ENCODE results near the gene FERMT3. TPM values are rescaled to one million over a fixed set of nuclear protein-coding genes. Genes with fewer than 3 reads are reported as not detected.
"Not testable (repeated sequence)": the region's sequence is repeated elsewhere in the genome, so short reads cannot be mapped to it uniquely, and the experiment has no call there.

The FERMT3 gene
- total RNA-seq, 1 experiment from 2014 or later, result 0.64 TPM

DNA sequence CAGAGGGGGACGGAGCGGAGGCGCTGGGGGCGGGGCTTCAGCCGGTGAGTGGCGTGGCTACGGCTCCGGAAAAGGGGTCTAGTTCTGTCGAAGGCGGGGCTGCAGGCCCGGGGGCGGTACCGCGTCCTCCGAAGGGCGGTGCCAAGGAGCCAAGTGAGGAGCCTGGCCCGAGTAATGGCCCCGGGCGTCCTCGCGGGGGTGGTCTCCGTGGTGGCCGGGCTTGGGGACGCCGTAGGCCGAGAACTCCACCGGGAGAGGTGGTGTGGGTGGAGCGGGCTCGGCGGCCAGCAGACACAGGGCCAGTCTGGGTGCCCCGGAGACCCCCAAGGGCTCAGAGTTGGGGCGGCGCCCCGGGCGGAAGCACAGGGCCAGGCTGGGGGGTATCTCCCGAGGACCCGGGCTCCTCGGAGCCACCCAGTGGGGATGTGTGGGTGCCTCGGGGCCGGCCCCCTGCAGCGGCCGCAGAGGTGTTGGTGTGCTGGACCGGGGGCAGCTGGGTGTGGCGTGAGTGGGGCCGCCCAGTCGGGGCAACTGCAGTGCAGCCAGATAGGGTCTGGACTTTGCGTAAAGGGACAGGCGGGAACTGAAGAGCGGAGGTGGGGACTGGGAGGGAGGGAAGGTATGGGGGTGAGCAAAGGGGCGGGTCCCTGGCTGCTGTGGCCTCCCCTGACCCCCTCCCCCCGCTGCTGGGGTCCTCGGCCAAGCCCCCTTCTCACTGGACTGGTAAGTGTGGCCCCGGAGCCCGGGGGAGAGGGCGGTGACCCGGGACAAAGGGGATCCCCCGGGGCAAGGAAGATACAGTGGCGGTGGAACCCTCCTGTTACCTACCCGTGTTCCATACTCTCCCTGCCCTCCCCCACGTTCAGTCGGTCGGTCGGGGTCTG is 35.2 kb downstream of the FERMT3 start:
- in situ Hi-C loops (cut with HindIII; ENCODE audit: low pct_unique_long_range_greater_than_20kb, low sequenced_read_pairs), result no loop called here
- DNase-seq (ENCODE audit: low read depth), result peak; percentile 39

DNA sequence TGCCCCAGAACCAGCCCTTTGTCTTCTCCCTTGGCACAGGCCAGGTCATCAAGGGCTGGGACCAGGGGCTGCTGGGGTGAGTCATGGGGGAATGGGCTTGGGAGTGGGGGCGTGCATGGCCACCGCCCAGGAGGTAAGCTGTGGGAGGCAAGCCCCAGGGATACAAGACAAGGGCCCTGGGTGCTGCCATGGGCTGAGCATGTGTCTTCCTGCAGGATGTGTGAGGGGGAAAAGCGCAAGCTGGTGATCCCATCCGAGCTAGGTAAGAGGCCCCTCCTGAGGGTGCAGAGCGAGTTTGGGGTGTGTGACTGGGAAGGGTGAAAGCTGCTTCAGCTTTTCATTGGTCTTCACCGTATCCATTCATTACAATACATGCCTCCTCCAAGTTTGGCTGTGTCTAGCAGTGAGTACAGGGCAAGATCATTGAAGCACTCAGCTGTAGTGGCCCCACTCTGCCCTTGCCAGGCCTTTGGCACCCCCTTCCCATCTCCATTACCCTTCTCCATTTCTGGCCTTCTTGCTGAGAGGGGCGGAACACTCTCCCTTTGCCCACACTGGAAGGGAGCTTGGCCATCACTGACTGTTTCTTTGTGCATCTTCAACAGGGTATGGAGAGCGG is 36.8 kb downstream of the FERMT3 start:
- DNase-seq (ENCODE audit: low read depth), result no peak
- in situ Hi-C loops (cut with HindIII; ENCODE audit: low pct_unique_long_range_greater_than_20kb, low sequenced_read_pairs), result no loop called here

DNA sequence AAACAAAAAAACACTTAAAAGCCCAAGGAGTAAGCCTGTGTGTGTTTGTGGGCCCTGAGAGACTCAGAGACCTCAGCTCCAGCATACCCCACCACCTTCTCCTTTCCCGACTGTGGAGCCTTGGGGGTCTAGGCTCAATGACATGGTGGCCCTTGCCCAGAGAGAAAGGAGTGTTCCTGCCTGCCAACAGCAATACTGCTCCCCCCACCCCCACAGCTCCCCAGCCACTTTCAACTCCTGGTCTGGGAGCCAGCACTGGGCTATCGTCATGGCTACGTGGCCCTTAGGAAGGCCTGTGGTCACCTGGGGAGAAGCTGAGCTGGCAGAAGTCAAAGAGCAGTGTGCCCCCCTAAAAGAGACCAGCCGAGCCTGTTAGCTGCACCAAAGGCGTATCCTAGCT is 37.6 kb downstream of the FERMT3 start:
- in situ Hi-C loops (cut with HindIII; ENCODE audit: low pct_unique_long_range_greater_than_20kb, low sequenced_read_pairs), result no loop called here
- no peak for DNase-seq (ENCODE audit: low read depth)

DNA sequence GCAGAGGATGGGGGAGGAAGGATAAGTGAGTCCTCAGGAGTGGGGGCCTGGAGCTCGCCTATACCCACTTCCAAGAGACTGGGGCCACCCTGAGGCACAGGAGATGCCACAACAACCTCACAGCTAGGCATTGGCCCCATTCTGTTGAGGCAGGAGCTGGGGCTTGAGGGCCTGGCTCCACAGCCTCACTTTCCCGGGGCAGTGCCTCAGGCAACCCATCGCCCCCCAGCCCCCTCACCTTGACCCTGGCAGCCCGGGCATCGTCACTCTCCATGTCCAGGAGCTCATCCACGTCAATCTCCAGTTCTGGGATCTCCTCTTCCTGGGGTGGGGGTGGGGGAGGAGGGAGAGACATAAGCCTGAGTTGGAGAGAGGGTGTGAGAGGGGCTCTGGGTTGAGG is 38.4 kb downstream of the FERMT3 start:
- no peak for DNase-seq (ENCODE audit: low read depth)
- in situ Hi-C loops (cut with HindIII; ENCODE audit: low pct_unique_long_range_greater_than_20kb, low sequenced_read_pairs), result no loop called here

DNA sequence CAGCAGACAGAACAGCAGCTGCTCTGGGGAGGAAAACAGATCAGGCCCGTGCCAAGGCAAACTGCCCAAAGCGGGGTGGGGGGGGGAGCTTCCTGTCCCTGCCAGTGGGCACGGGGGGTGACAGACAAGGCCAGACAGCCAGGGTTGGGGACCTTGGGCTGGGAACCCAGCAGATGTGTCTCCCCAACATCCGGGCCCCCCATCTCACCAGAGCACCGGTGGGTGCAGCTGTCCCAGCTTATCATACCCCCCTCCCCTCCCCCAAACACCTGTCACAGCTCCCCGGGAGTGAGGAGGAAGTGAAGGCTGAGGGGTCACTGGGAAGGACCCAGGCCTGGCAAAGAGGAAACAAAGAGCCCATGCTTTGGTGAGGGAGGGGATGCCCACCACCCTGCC is 38.9 kb downstream of the FERMT3 start:
- in situ Hi-C loops (cut with HindIII; ENCODE audit: low pct_unique_long_range_greater_than_20kb, low sequenced_read_pairs), result no loop called here
- DNase-seq (ENCODE audit: low read depth), result no peak

DNA sequence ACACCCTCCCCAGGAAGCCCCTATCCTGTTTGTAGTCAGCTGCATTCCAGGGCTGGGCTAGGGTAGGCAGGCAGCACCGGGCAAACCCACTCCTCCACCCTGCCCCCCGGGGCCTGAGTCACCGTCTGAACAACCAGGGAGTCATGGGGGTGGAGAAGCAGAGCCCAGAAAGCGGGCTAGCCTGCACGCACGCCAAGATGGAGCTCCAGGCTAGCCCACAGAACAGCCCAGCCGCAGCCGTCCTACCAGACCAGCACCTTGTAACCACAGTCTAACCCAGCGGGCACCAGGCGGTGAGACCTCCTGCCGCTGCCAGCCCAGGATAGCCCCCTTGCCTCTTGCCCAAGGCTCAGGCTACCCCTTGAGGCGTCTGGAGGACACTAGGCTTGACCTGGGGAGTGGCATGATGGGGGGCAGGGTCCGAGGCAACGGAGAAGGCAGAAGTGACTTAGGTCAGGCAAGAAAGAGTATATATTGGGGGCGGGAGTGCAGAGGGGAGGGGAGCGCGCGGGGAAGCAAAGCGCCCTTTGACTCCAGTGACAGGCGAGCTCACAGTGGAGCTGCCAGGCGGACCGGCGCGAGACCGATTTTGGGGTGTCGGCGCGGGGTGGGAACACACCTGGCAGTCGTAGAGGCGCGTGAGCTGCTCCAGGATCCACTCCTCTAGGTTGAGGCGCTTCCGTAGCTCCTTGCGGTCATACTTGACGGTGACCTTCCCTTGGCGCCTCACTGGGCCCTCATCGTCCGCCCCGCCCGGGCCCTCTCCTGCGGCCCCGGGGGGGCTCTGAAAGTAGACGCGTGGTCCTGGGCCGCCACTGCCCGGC is 39.5 kb downstream of the FERMT3 start:
- in situ Hi-C loops (cut with HindIII; ENCODE audit: low pct_unique_long_range_greater_than_20kb, low sequenced_read_pairs), result no loop called here
- peak; percentile 82 for DNase-seq (ENCODE audit: low read depth)

DNA sequence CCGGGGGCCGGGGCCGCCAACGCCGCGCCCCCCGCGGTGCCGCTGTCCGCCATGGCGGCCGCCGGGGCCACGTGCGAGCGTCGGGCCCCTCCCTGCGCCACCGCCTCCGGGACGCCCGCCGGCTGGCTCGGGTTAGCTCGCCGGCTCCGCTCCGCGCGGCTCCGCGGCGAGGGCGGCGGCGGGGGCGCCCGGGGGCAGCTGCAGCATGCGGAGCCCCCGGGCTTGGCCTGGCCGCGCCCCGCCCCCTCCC is 40.0 kb downstream of the FERMT3 start:
- DNase-seq (ENCODE audit: low read depth); in situ Hi-C loops (cut with HindIII; ENCODE audit: low pct_unique_long_range_greater_than_20kb, low sequenced_read_pairs): not testable (repeated sequence)

DNA sequence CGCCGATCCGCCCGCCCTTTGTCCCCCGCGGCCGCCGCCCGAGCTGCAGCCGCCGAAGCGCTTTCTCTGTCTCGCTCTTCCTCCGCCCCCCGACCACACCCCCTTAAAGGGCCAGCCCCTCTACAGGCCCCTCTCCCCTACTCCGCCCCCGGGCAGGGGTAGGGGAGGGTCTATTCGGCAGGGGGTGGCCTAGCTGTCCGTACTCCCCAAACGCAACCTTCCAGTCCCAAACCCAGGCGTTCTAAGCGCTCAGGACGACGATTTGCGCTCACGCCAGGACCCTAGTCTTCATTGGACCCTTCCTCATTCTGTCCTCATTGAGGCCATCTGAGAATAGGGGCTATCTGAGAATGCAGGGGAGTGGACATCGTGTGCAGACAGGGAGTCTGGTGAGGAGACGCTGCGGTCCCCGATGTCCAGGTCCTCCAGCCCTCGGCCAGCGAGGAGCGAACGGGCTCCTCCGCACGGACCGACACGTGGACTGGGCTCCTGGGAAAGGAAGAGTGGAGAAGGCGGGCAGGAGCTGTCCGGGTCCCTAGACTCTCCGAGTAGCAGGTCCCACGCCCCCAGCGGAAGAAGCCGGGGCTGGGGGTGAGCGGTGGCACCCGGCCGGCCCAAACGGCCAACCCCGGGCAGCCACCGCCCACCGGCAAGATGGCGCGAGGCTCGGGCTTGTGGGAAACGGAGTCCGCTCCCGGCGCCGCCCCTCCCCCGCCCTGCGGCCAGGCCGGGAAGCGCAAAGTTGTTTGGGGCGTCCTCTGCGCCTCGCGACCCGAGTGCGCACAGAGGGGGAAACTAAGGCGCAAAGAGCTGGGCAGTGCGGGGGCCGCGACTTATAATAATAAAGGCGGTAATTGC is 40.6 kb downstream of the FERMT3 start, which contains the start of gene PPP1R14B:
PPP1R14B (minus strand) TSS at position 73 of the 858 bp plus-strand sequence. CDS start 270 bp downstream, outside the sequence.
- in situ Hi-C loops (cut with HindIII; ENCODE audit: low pct_unique_long_range_greater_than_20kb, low sequenced_read_pairs), result no loop called here
- DNase-seq (ENCODE audit: low read depth), result peak; percentile 88

DNA sequence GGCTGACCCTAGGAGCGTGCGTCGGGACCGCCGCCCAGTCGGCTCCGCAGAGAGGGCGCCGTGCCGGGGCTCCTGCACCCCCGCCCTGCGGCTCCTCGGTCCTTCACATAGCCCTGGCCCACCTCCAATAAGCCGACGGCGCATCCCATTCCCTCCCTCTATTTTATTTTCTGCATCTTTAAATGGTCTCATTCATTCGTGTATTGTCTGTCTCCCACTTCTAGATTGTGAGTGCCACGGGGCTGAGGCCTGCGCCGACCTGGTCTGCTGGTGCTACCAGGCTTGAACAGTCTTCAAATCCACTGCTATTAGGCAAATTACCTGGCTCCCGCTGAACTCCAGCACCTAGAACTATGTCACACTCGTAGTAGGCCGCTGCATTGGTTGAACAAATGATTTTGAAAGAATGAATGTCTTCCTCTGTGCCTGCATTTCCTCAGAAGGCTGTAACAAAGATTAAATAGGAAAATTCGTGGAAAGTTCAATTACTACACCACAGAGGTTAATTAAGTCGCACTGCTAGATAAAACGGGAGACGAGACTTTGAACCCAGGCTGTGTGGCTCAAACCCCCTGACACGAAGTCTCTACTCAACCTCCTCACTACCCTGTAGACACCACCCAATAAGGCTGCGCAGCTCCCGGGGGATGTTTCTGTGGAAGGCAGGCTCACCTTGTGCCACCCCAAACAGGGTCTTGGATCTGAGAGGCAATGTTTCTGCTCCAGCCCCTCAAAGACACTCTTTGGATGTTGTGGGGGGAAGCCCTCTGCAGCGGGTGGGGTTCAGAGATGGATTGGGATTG is 41.4 kb downstream of the FERMT3 start:
- no peak for DNase-seq (ENCODE audit: low read depth)
- in situ Hi-C loops (cut with HindIII; ENCODE audit: low pct_unique_long_range_greater_than_20kb, low sequenced_read_pairs), result no loop called here

DNA sequence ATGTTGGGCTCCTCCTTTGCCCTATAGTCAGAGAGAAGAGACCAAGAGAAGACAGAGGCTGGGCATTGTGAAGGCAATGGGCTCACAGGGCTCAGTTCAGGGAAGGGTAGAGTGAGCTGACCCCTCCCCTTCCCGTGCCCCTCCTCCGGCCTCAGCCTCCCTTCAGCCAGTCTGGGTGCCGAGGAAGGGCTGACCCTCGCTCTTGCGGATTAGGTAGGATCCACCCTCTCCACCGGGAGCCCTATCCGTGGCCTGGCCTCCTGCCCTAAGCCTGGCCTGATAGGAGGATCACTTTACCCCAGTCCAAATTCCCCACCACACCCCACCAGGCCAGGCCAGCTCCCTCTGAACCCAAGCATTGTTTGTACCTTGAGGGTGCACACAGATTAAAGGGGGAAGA is 42.1 kb downstream of the FERMT3 start:
- no peak for DNase-seq (ENCODE audit: low read depth)
- in situ Hi-C loops (cut with HindIII; ENCODE audit: low pct_unique_long_range_greater_than_20kb, low sequenced_read_pairs), result no loop called here

DNA sequence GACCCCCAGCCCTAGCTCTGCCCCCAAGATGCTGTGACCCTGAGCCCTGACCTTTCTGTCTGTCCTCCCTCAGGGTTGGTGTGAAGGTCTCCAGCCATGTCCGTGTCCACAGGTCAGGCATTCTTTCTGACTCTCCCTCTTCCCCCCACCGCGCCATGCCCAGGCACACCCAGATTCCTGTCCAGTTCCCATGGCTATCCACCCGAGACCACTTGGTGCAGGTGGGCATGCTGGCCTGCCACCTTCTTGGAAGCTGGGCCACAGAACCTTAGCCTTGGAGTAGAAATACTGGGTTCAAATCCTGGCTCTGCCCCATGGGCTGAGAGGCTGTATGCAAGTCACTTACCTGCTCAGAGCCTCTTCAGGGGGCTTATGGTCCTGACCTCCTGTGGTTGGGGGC is 42.5 kb downstream of the FERMT3 start:
- in situ Hi-C loops (cut with HindIII; ENCODE audit: low pct_unique_long_range_greater_than_20kb, low sequenced_read_pairs), result no loop called here
- DNase-seq (ENCODE audit: low read depth), result no peak

DNA sequence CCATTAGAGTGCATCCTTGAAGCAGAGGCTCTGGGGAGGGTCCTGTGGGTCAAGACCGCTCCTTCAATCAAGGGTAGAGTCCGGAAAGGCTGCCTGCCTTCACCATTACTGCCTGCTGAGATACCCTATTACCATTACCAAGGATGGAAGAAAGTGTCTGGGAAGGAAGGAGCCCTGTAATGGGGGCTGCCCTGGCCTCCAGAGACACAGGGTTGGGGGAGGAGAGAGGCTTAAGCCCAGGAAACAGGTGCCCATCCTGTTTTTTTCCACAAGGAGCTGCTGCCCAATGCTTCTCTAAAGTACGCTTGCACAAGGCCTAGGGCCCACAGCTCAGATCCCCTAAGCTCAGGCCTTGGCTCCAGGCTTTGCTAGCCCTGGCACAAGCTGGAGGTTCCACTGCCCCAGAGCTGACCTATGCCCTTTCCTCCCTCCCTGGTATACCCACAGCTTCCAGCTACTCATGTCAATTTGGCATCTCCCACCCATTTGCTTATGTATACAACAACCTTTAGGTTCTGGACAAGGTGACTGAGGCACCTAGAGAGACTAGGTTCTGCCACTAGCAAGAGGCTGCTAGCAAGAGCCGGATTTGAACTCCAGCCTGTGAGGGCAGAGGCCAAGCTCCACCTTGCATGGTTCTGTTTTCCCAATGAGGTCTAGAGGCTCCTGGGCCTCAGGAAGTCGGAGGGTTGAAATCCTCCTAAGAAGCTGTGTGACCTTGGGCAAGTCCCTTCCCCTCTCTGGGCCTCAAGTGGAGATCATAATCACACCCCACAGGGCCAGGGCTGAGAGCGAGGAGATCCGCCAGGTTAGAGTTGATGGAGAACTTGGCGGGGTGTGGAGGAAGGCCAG is 43.3 kb downstream of the FERMT3 start:
- in situ Hi-C loops (cut with HindIII; ENCODE audit: low pct_unique_long_range_greater_than_20kb, low sequenced_read_pairs), result no loop called here

DNA sequence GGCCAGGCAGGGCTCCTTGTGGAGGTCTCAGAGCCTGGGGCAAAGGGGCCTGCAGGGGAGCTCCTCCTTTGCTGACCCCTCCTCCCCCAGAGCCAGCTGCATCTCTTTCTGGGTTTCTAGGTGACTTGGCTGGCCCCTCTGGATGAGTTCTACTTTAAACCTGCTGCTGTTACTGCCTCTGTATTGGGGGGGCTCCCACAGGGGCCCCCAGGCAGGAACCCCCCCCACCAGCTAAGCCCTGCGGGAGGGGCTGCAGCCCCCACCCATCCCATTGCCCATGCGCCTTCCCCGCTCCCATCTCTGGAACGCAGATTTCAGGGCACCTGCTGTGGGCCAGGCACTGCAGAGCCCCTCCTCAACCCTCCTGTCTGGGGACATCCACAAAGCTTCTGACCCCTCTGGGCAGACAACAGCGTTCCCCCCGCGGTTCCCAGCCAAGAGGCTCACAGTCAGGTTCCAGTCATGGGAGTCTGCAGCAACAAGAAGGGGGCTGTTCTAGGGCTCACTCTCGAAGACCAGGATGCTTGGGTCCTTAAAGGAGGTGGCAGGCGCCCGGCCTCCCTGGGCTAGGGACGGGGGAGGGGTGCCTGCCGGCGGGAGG is 44.0 kb downstream of the FERMT3 start:
- no peak for DNase-seq (ENCODE audit: low read depth)
- in situ Hi-C loops (cut with HindIII; ENCODE audit: low pct_unique_long_range_greater_than_20kb, low sequenced_read_pairs), result no loop called here

More for the DNA sequence above, 43.3 kb downstream of the FERMT3 start:
- no peak for DNase-seq (ENCODE audit: low read depth)

DNA sequence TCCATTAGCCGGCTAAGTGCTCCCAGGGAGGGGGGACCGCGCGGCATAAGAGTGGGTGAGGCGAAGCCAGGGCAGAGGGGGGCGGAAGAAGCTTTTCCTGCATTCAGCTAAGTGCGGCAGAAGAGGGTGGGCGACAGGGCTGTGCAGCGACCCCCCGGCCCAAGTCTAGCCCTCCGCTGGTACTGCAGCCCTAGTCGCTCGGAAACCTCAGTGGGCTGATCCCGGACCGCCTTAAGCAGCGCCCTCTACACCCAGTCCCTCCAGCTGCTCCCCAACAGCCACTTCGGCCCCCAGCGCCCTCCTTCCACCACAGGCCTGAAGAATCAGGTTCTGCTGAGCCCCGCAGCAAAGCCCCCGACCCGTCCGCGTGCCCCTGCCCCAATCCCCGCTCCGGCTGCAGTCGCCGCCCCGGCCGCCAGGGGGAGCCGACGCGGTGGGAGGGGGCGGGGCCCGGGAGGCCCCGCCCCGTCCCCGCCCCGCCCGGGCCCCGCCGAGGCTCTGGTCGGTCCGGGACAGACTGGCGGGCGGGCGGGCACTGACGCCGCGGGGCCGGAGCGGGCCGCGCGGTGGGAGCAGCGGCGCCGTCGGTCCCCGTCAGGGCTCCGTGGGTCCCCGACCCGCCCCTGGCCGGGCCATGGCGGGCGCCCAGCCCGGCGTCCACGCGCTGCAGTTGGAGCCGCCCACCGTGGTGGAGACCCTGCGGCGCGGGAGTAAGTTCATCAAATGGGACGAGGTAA is 44.7 kb downstream of the FERMT3 start, which contains the start of gene PLCB3:
PLCB3 (plus strand) TSS at position 515 of the 737 bp plus-strand sequence; CDS start at position 635, 120 bp downstream.
- peak; percentile 33 for DNase-seq (ENCODE audit: low read depth)
- in situ Hi-C loops (cut with HindIII; ENCODE audit: low pct_unique_long_range_greater_than_20kb, low sequenced_read_pairs), result no loop called here

DNA sequence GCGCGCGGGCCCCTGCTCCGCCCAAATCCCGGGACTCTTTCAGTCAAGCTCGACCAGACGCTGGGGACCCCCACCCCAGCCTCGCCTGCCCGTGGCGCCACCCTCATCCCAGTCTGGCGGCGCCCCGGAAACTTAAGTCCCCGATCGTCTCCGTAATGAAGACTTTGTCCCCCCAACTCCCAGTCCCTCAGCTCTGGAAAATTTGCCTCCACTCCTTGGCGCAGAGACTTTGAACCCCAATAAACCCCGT is 45.2 kb downstream of the FERMT3 start:
- in situ Hi-C loops (cut with HindIII; ENCODE audit: low pct_unique_long_range_greater_than_20kb, low sequenced_read_pairs), result no loop called here
- DNase-seq (ENCODE audit: low read depth), result no peak

All from Caki2 (cell line).